Tibial artery (tissue), 4 donors: ENCODE measurements around the gene KRT74.

ENCODE experiments used
- DNase-seq, 2 donors: peaks; one replicate each; pipeline ENCODE4 v3.0.0-alpha.2; 2019
- H3K27ac ChIP-seq, 2 donors: fragments of 200-600 bp; sonication (generic) in 1 of 2; 1 replicate in 1 of 2; 2 replicates in 1 of 2; pipeline ENCODE4 v1.5.1; 2018 to 2019; ENCODE audit warnings: mild to moderate bottlenecking in 1 of 2
- H3K27me3 ChIP-seq, 2 donors: fragments of 200-600 bp; sonication (generic) in 1 of 2; one replicate each; pipeline versions ENCODE4 v1.5.1 to v1.6.0; 2016 to 2019
- H3K36me3 ChIP-seq, 3 donors: fragments of 200-600 bp; sonication (generic) in 2 of 3; one replicate each; pipeline ENCODE4 v1.5.1; 2016 to 2019; ENCODE audit warnings: mild to moderate bottlenecking in 2 of 3
- H3K4me1 ChIP-seq, 4 donors: fragments of 200-600 bp; sonication (generic) in 2 of 4; 1 replicate in 3 of 4; 2 replicates in 1 of 4; pipeline ENCODE4 v1.5.1; 2016 to 2019
- H3K4me3 ChIP-seq, 2 donors: fragments of 200-600 bp; sonication (generic) in 1 of 2; 1 replicate in 1 of 2; 2 replicates in 1 of 2; pipeline ENCODE4 v1.5.1; 2018 to 2019; ENCODE audit warnings: mild to moderate bottlenecking in 2 of 2
- H3K9me3 ChIP-seq, 3 donors: fragments of 200-600 bp; sonication (generic) in 1 of 3; one replicate each; pipeline ENCODE4 v1.5.1; 2016 to 2019
- CTCF ChIP-seq, 2 experiments: fragments of 200-600 bp in 1 of 2; fragments of 450-650 bp in 1 of 2; IDR thresholded peaks; one replicate each; pipeline ENCODE4 v1.5.1; 2017 to 2019; ENCODE audit warnings: antibody characterized with exemption in 2 of 2, mild to moderate bottlenecking in 1 of 2, moderate library complexity in 1 of 2
- intact Hi-C: fragments of 100-400 bp; cut with DNase I; formaldehyde crosslinking; loops from one replicate; pipeline ENCODE4 v1.15.0; 2023; ENCODE audit warnings: low total_unique reads

Gene KRT74

GRCh38 chr12:52555577-52555976, 18.1 kb downstream of the KRT74 start:
- Histone ChIP-seq H3K4me1 (peaks cover 0 to 12% (median 2%) of the 10 kb centered on the region in 4 donors), H3K27ac (no peak overlapping the region), H3K27me3 (peaks cover 0 to 7% of the 10 kb centered on the region in 2 donors), H3K36me3 (no peaks in the 10 kb centered on the region), H3K9me3 (no peaks in the 10 kb centered on the region), H3K4me3 (no peak overlapping the region)
- TF ChIP-seq CTCF (IDR thresholded peaks at IDR 0.05) = no peak
- no peak for DNase-seq
- intact Hi-C loops = no loop called here

- Histone ChIP-seq H3K4me3 (no peak within 1 kb of the TSS), H3K9me3 (no peaks in the 10 kb centered on the region), H3K27me3 (no peaks in the 10 kb centered on the region), H3K4me1 (peaks cover 0 to 12% (median 2%) of the 10 kb centered on the region in 4 donors), H3K27ac (no peak within 1 kb of the TSS), H3K36me3 (no peaks in the 10 kb centered on the region)
- TF ChIP-seq CTCF (IDR thresholded peaks at IDR 0.05) = no peak
- no peak for DNase-seq
- intact Hi-C loops = no loop called here
Measured at GRCh38 chr12:52552681-52553195, 20.9 kb downstream of the KRT74 start, which contains the start of gene KRT71. Gene KRT71, minus strand, starts transcription at chr12:52553145. Its CDS starts 68 bp downstream, at chr12:52553077.

- TF ChIP-seq CTCF (IDR thresholded peaks at IDR 0.05) = no peak
- Histone ChIP-seq H3K4me3 (no peak overlapping the region), H3K27me3 (no peaks in the 10 kb centered on the region), H3K27ac (no peak overlapping the region), H3K36me3 (no peaks in the 10 kb centered on the region), H3K9me3 (no peaks in the 10 kb centered on the region), H3K4me1 (peaks cover 0 to 12% (median 2%) of the 10 kb centered on the region in 4 donors)
- DNase-seq = peak in 1 of 2 donors; percentile 71
- intact Hi-C loops = no loop called here
Measured at GRCh38 chr12:52552055-52552454, 21.6 kb downstream of the KRT74 start.

- DNase-seq = no peak
- TF ChIP-seq CTCF (IDR thresholded peaks at IDR 0.05) = no peak
- intact Hi-C loops = no loop called here
- no peaks in the 10 kb centered on the region for H3K9me3 ChIP-seq
- peaks cover 0 to 12% (median 2%) of the 10 kb centered on the region in 4 donors for H3K4me1 ChIP-seq
- no peaks in the 10 kb centered on the region for H3K27me3 ChIP-seq
- H3K4me3 ChIP-seq = no peak overlapping the region
- H3K36me3 ChIP-seq = no peaks in the 10 kb centered on the region
- no peak overlapping the region for H3K27ac ChIP-seq
Measured at GRCh38 chr12:52551216-52551865, 22.3 kb downstream of the KRT74 start.

- DNase-seq = no peak
- no peak for TF ChIP-seq CTCF (IDR thresholded peaks at IDR 0.05)
- peaks cover 0 to 19% (median 15%) of the 10 kb centered on the region in 4 donors for H3K4me1 ChIP-seq
Measured at GRCh38 chr12:52546126-52546525, 27.5 kb downstream of the KRT74 start.

More at GRCh38 chr12:52546126-52546525, 27.5 kb downstream of the KRT74 start:
- Histone ChIP-seq H3K36me3 (no peaks in the 10 kb centered on the region), H3K27ac (no peak overlapping the region), H3K4me3 (no peak overlapping the region), H3K9me3 (no peaks in the 10 kb centered on the region), H3K27me3 (no peaks in the 10 kb centered on the region)
- intact Hi-C loops = no loop called here
